ENCODE results near the gene KLHDC3. TPM values are rescaled to one million over a fixed set of nuclear protein-coding genes. Genes with fewer than 3 reads are reported as not detected.

The KLHDC3 gene
- total and polyA plus RNA-seq, 2 of the 13 experiments (the other 11 are each of a cell fraction or from before 2014, with no cell fraction given) = 78.3 to 91.5 TPM

GRCh38 chr6:43059168-43060033 is 45.4 kb downstream of the KLHDC3 start, which contains the start of the genes KLC4 and MRPL2 (continued):
- TF ChIP-seq NAIF1 (CRISPR knock-in tag; IDR thresholded peaks at IDR 0.05; ENCODE audit: borderline replicate concordance) = no peak
- no peak for TF ChIP-seq HNRNPUL1 (IDR thresholded peaks at IDR 0.05; ENCODE audit: low read depth, low read length)
- no peak for TF ChIP-seq GFI1 (CRISPR knock-in tag; IDR thresholded peaks at IDR 0.05; ENCODE audit: borderline replicate concordance)
- TF ChIP-seq ZNF329 (CRISPR knock-in tag; IDR thresholded peaks at IDR 0.05; ENCODE audit: low read depth) = 0 out of 2 replicates have a peak, but pooled peaks have one; percentile 74
- TF ChIP-seq ZNF879 (CRISPR knock-in tag; IDR thresholded peaks at IDR 0.05) = no peak
- TF ChIP-seq ZNF800 (CRISPR knock-in tag; IDR thresholded peaks at IDR 0.05) = 0 out of 2 replicates have a peak, but pooled peaks have one; percentile 16
- 0 out of 2 replicates have a peak, but pooled peaks have one; percentile 10 for TF ChIP-seq GATAD2A (CRISPR knock-in tag; IDR thresholded peaks at IDR 0.05)
- TF ChIP-seq TAF1 (CRISPR knock-in tag; IDR thresholded peaks at IDR 0.05) = peak; percentile 86
- TF ChIP-seq TEF (CRISPR knock-in tag; IDR thresholded peaks at IDR 0.05) = no peak
- peak; percentile 13; the same call in 1 of the 2 replicates for TF ChIP-seq TEAD2 (CRISPR knock-in tag; IDR thresholded peaks at IDR 0.05)
- peak; percentile 52; the same call in 1 of the 2 replicates for TF ChIP-seq AKAP8 (CRISPR knock-in tag; IDR thresholded peaks at IDR 0.05)
- peak; percentile 71 for TF ChIP-seq HNF1B (CRISPR knock-in tag; IDR thresholded peaks at IDR 0.05)
- 0 out of 2 replicates have a peak, but pooled peaks have one; percentile 18 for TF ChIP-seq NFIC (IDR thresholded peaks at IDR 0.05; ENCODE audit: low read length)
- TF ChIP-seq KLF15 (CRISPR knock-in tag; IDR thresholded peaks at IDR 0.05; ENCODE audit: borderline replicate concordance) = no peak
- no peak for TF ChIP-seq ZNF773 (CRISPR knock-in tag; IDR thresholded peaks at IDR 0.05; ENCODE audit: borderline replicate concordance)
- peak; percentile 72; the same call in 1 of the 2 replicates for TF ChIP-seq BORCS8-MEF2B (CRISPR knock-in tag; IDR thresholded peaks at IDR 0.05)
- no peak for TF ChIP-seq RORA (CRISPR knock-in tag; IDR thresholded peaks at IDR 0.05)
- TF ChIP-seq HINFP (CRISPR knock-in tag; IDR thresholded peaks at IDR 0.05; ENCODE audit: low read depth) = no peak
- no peak for TF ChIP-seq DDIT3 (CRISPR knock-in tag; IDR thresholded peaks at IDR 0.05)
- TF ChIP-seq ZNF558 (CRISPR knock-in tag; IDR thresholded peaks at IDR 0.05; ENCODE audit: borderline replicate concordance) = no peak
- no peak for TF ChIP-seq ZNF343 (CRISPR knock-in tag; IDR thresholded peaks at IDR 0.05)
- TF ChIP-seq HOMEZ (CRISPR knock-in tag; IDR thresholded peaks at IDR 0.05; ENCODE audit: low read depth) = 0 out of 2 replicates have a peak, but pooled peaks have one; percentile 34
